Measurements from ENCODE around the gene KMT2E.
"Not testable (repeated sequence)": the region's sequence is repeated elsewhere in the genome, so short reads cannot be mapped to it uniquely, and the experiment has no call there.

KMT2E gene

DNA sequence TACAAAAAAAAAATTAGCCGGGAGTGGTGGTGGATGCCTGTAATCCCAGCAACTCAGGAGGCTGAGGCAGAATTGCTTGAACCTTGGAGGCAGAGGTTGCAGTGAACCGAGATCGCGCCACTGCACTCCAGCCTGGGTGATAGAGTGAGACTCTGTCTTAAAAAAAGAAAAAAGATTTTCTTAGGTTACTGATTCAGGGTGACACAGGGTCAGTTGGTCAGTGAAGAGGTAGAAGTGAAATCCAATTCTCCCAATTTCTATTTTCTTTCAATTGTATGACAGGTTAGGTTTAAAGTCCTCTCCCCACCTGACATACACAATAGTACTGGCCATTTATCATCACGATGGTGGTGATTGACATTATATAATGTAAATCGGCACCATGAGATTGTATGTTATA is 38.5 kb upstream of the KMT2E start:
- H3K9me3 ChIP-seq (ENCODE audit: insufficient read depth, low read depth, low read length); H3K4me3 ChIP-seq (ENCODE audit: low read length); H3K27ac ChIP-seq (ENCODE audit: low read length); H3K27me3 ChIP-seq (ENCODE audit: insufficient read depth, low read length); H3K9ac ChIP-seq (ENCODE audit: low read depth, low read length); H3K36me3 ChIP-seq (ENCODE audit: insufficient read depth, low read depth, low read length): not testable (repeated sequence)
- H3K4me1 ChIP-seq (ENCODE audit: insufficient read depth, low read length) = peaks cover 25% of the 10 kb centered on the region

- H3K4me1 ChIP-seq (ENCODE audit: insufficient read depth, low read length) = peaks cover 25% of the 10 kb centered on the region
- H3K9ac ChIP-seq (ENCODE audit: low read depth, low read length) = no peak overlapping the region
- no peaks in the 10 kb centered on the region for H3K9me3 ChIP-seq (ENCODE audit: insufficient read depth, low read depth, low read length)
- H3K27ac ChIP-seq (ENCODE audit: low read length) = no peak overlapping the region
- H3K4me3 ChIP-seq (ENCODE audit: low read length) = no peak overlapping the region
- no peaks in the 10 kb centered on the region for H3K36me3 ChIP-seq (ENCODE audit: insufficient read depth, low read depth, low read length)
- no peaks in the 10 kb centered on the region for H3K27me3 ChIP-seq (ENCODE audit: insufficient read depth, low read length)
Observed at GRCh38 chr7:104976966-104977636, 36.9 kb upstream of the KMT2E start.

GRCh38 chr7:104978460-104978859 is 35.5 kb upstream of the KMT2E start:
- Histone ChIP-seq H3K27me3 (ENCODE audit: insufficient read depth, low read length) (no peaks in the 10 kb centered on the region), H3K4me1 (ENCODE audit: insufficient read depth, low read length) (peaks cover 28% of the 10 kb centered on the region), H3K4me3 (ENCODE audit: low read length) (peak overlapping the region; percentile 24; the same call in 1 of the 2 replicates), H3K36me3 (ENCODE audit: insufficient read depth, low read depth, low read length) (no peaks in the 10 kb centered on the region), H3K9ac (ENCODE audit: low read depth, low read length) (no peak overlapping the region), H3K9me3 (ENCODE audit: insufficient read depth, low read depth, low read length) (no peaks in the 10 kb centered on the region), H3K27ac (ENCODE audit: low read length) (no peak overlapping the region)

DNA sequence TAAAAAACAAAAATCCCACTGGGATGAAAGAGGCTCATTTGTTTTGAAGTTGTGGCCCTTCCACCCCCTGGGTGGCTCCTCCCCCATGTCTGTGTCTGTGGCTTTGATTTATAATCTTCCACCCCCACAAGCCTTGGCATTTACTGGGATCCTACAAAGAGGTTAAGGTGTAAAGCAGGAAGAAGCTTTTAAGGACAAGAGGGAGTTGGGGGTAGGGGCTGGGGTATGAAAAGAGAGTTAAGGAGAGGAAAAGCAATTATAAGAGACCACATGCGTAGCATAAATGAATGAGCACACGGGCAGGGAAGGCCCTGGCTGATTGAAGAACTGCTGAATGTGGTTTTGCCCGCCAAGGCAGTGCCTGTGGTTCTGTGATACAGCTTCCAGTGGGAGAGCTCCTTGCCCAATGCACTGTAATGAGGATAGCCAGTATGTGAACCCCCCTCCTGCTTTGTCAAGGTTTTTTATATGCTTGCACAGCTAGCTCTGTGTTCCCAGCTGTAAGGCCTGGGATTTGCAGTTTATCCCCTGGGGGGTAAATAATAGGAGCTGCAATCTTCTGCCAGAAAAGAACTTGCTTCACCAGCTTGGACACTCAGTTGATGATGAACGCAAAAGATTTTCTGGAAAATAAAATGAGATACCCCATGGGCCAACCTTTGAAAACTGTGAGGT is 34.7 kb upstream of the KMT2E start:
- Histone ChIP-seq H3K9me3 (ENCODE audit: insufficient read depth, low read depth, low read length) (no peaks in the 10 kb centered on the region), H3K4me3 (ENCODE audit: low read length) (peak overlapping the region; percentile 24; the same call in 1 of the 2 replicates), H3K27me3 (ENCODE audit: insufficient read depth, low read length) (no peaks in the 10 kb centered on the region), H3K9ac (ENCODE audit: low read depth, low read length) (peak overlapping the region; percentile 48; the same call in 1 of the 2 replicates), H3K4me1 (ENCODE audit: insufficient read depth, low read length) (peaks cover 28% of the 10 kb centered on the region), H3K36me3 (ENCODE audit: insufficient read depth, low read depth, low read length) (no peaks in the 10 kb centered on the region), H3K27ac (ENCODE audit: low read length) (no peak overlapping the region)

DNA sequence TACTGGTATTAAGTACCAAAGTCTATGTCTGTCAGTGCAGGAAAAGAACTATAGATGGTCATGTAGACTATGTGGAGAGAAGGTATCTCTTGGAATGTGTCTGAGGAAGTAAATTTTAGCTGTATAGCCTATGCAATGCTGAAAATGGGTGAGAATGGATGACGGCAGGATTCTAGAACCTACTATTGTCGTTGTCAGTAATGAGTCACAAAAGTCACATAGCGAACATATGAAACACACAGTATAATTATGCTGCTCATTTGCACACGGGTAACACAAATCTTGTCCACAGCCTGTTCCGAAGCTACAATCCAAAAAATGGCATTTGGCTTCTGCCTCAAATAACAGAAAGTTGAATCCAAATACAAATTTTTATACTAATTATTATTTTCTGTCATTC is 33.6 kb upstream of the KMT2E start:
- Histone ChIP-seq H3K27me3 (ENCODE audit: insufficient read depth, low read length) (no peaks in the 10 kb centered on the region), H3K27ac (ENCODE audit: low read length) (no peak overlapping the region), H3K9ac (ENCODE audit: low read depth, low read length) (no peak overlapping the region), H3K4me3 (ENCODE audit: low read length) (no peak overlapping the region), H3K36me3 (ENCODE audit: insufficient read depth, low read depth, low read length) (no peaks in the 10 kb centered on the region), H3K9me3 (ENCODE audit: insufficient read depth, low read depth, low read length) (no peaks in the 10 kb centered on the region), H3K4me1 (ENCODE audit: insufficient read depth, low read length) (peaks cover 31% of the 10 kb centered on the region)

- H3K4me1 ChIP-seq (ENCODE audit: insufficient read depth, low read length) = peaks cover 34% of the 10 kb centered on the region
Observed at GRCh38 chr7:104980841-104981671, 32.9 kb upstream of the KMT2E start.

DNA sequence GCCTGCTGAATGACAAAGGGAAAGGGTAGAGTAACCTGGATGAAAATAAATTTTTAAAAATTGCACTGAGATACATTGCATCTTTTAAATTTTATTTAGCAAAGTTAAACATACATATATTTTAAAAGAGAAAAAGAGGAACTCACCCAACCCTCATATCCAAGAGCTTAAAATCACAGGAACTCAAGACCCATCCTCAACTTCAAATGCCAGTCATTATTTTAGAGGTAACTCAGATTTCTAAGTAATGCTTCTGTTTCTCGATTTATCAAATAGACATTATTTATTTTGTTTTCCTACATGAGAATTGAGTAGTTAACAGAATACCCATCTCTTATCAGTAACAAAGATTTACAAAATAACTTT is 32.4 kb upstream of the KMT2E start:
- peaks cover 34% of the 10 kb centered on the region for H3K4me1 ChIP-seq (ENCODE audit: insufficient read depth, low read length)
- H3K4me3 ChIP-seq (ENCODE audit: low read length) = no peak overlapping the region
- no peaks in the 10 kb centered on the region for H3K27me3 ChIP-seq (ENCODE audit: insufficient read depth, low read length)
- no peaks in the 10 kb centered on the region for H3K9me3 ChIP-seq (ENCODE audit: insufficient read depth, low read depth, low read length)
- no peak overlapping the region for H3K9ac ChIP-seq (ENCODE audit: low read depth, low read length)
- H3K27ac ChIP-seq (ENCODE audit: low read length) = no peak overlapping the region
- H3K36me3 ChIP-seq (ENCODE audit: insufficient read depth, low read depth, low read length) = peaks cover 5% of the 10 kb centered on the region; the same call in 1 of the 2 replicates

More at GRCh38 chr7:104980841-104981671, 32.9 kb upstream of the KMT2E start:
- H3K27ac ChIP-seq (ENCODE audit: low read length) = no peak overlapping the region
- H3K9ac ChIP-seq (ENCODE audit: low read depth, low read length) = no peak overlapping the region
- peaks cover 5% of the 10 kb centered on the region; the same call in 1 of the 2 replicates for H3K36me3 ChIP-seq (ENCODE audit: insufficient read depth, low read depth, low read length)
- H3K9me3 ChIP-seq (ENCODE audit: insufficient read depth, low read depth, low read length) = no peaks in the 10 kb centered on the region
- no peak overlapping the region for H3K4me3 ChIP-seq (ENCODE audit: low read length)
- H3K27me3 ChIP-seq (ENCODE audit: insufficient read depth, low read length) = no peaks in the 10 kb centered on the region

GRCh38 chr7:104982308-104983075 is 31.5 kb upstream of the KMT2E start:
- H3K4me1 ChIP-seq (ENCODE audit: insufficient read depth, low read length) = peaks cover 34% of the 10 kb centered on the region

GRCh38 chr7:104983076-104983577 is 30.9 kb upstream of the KMT2E start:
- Histone ChIP-seq H3K27ac (ENCODE audit: low read length) (peak overlapping the region; percentile 84), H3K9me3 (ENCODE audit: insufficient read depth, low read depth, low read length) (no peaks in the 10 kb centered on the region), H3K36me3 (ENCODE audit: insufficient read depth, low read depth, low read length) (peaks cover 5% of the 10 kb centered on the region; the same call in 1 of the 2 replicates), H3K9ac (ENCODE audit: low read depth, low read length) (peak overlapping the region; percentile 94), H3K4me1 (ENCODE audit: insufficient read depth, low read length) (peaks cover 36% of the 10 kb centered on the region), H3K4me3 (ENCODE audit: low read length) (peak overlapping the region; percentile 77), H3K27me3 (ENCODE audit: insufficient read depth, low read length) (no peaks in the 10 kb centered on the region)

More at GRCh38 chr7:104982308-104983075, 31.5 kb upstream of the KMT2E start:
- peak overlapping the region; percentile 94; the same call in 1 of the 2 replicates for H3K9ac ChIP-seq (ENCODE audit: low read depth, low read length)
- H3K4me3 ChIP-seq (ENCODE audit: low read length) = peak overlapping the region; percentile 77
- no peaks in the 10 kb centered on the region for H3K9me3 ChIP-seq (ENCODE audit: insufficient read depth, low read depth, low read length)
- H3K27me3 ChIP-seq (ENCODE audit: insufficient read depth, low read length) = no peaks in the 10 kb centered on the region
- peaks cover 5% of the 10 kb centered on the region; the same call in 1 of the 2 replicates for H3K36me3 ChIP-seq (ENCODE audit: insufficient read depth, low read depth, low read length)
- peak overlapping the region; percentile 84 for H3K27ac ChIP-seq (ENCODE audit: low read length)

- Histone ChIP-seq H3K9me3 (ENCODE audit: insufficient read depth, low read depth, low read length) (no peaks in the 10 kb centered on the region), H3K27me3 (ENCODE audit: insufficient read depth, low read length) (no peaks in the 10 kb centered on the region), H3K36me3 (ENCODE audit: insufficient read depth, low read depth, low read length) (peaks cover 5% of the 10 kb centered on the region; the same call in 1 of the 2 replicates), H3K4me3 (ENCODE audit: low read length) (peak overlapping the region; percentile 77), H3K9ac (ENCODE audit: low read depth, low read length) (peak overlapping the region; percentile 94), H3K4me1 (ENCODE audit: insufficient read depth, low read length) (peaks cover 29% of the 10 kb centered on the region), H3K27ac (ENCODE audit: low read length) (peak overlapping the region; percentile 84)
Observed at GRCh38 chr7:104983578-104984539, 30.1 kb upstream of the KMT2E start.
